WTC11 (cell line): ENCODE measurements around the gene TMEM250. TPM values are rescaled to one million over a fixed set of nuclear protein-coding genes. Genes with fewer than 3 reads are reported as not detected.
"Not testable (repeated sequence)": the region's sequence is repeated elsewhere in the genome, so short reads cannot be mapped to it uniquely, and the experiment has no call there.

Source experiments
- ATAC-seq: fragments of 200-7000 bp; cut with Tn5 transposase; 2 replicates; pipeline ENCODE4 v1.10.0; 2021; ENCODE audit warnings: mild to moderate bottlenecking, moderate library complexity
- CTCF ChIA-PET: fragments of 300-600 bp; sonication (Branson Sonifier 250); formaldehyde crosslinking; loops from one replicate; lab custom pipeline; 2021; ENCODE audit warnings: antibody characterized with exemption; lab: Charles Lee
- POLR2A ChIA-PET: fragments of 350-600 bp; sonication (Branson Sonifier 250); formaldehyde crosslinking; loops from one replicate; lab custom pipeline; 2021; ENCODE audit warnings: antibody characterized with exemption; lab: Charles Lee
- DNase-seq: peaks from one replicate; pipeline ENCODE4 v3.0.0; 2021; ENCODE audit warnings: low spot score
- H3K27ac Mint-ChIP-seq: 2 replicates; pipeline ENCODE4 v1.8.0; 2021; ENCODE audit warnings: mixed read lengths
- H3K27me3 Mint-ChIP-seq: 2 replicates; pipeline ENCODE4 v1.8.0; 2021; ENCODE audit warnings: low read depth, mild to moderate bottlenecking, moderate library complexity, mixed read lengths
- H3K36me3 Mint-ChIP-seq: 2 replicates; pipeline ENCODE4 v1.8.0; 2021; ENCODE audit warnings: mixed read lengths
- H3K4me1 Mint-ChIP-seq: 2 replicates; pipeline ENCODE4 v1.8.0; 2022; ENCODE audit warnings: mixed read lengths
- H3K4me3 Mint-ChIP-seq: 2 replicates; pipeline ENCODE4 v1.8.0; 2021; ENCODE audit warnings: mild to moderate bottlenecking, moderate library complexity, mixed read lengths
- H3K9me3 Mint-ChIP-seq: 2 replicates; pipeline ENCODE4 v1.8.0; 2021; ENCODE audit warnings: mixed read lengths
- CBFB ChIP-seq: sonication (generic); formaldehyde crosslinking; IDR thresholded peaks from 2 replicates; pipeline ENCODE4 v1.8.1; 2022; ENCODE audit warnings: mild to moderate bottlenecking, low read depth, missing genetic modification reagents
- CREM ChIP-seq: sonication (generic); formaldehyde crosslinking; IDR thresholded peaks from 2 replicates; pipeline ENCODE4 v1.8.1; 2022; ENCODE audit warnings: mild to moderate bottlenecking, missing genetic modification reagents, moderate library complexity
- ETV6 ChIP-seq: sonication (generic); formaldehyde crosslinking; IDR thresholded peaks from 2 replicates; pipeline ENCODE4 v1.8.1; 2022; ENCODE audit warnings: mild to moderate bottlenecking, missing genetic modification reagents
- FOXJ3 ChIP-seq: sonication (generic); formaldehyde crosslinking; IDR thresholded peaks from 2 replicates; pipeline ENCODE4 v1.9.0; 2021; ENCODE audit warnings: missing genetic modification reagents, mild to moderate bottlenecking, borderline replicate concordance
- FOXK1 ChIP-seq: sonication (generic); formaldehyde crosslinking; IDR thresholded peaks from 2 replicates; pipeline ENCODE4 v1.8.0; 2022; ENCODE audit warnings: mild to moderate bottlenecking, moderate library complexity, missing genetic modification reagents
- GRHL2 ChIP-seq: fragments of 250-450 bp; sonication (Bioruptor Pico); IDR thresholded peaks from 2 replicates; pipeline ENCODE4 v1.8.0; 2022; ENCODE audit warnings: mild to moderate bottlenecking, moderate library complexity; ENCODE audit not compliant: insufficient replicate concordance, severe bottlenecking
- GTF2I ChIP-seq: fragments of 250-450 bp; sonication (Bioruptor Pico); conservative IDR thresholded peaks from 2 replicates; pipeline ENCODE4 v1.4.0; 2021; ENCODE audit warnings: mild to moderate bottlenecking
- NFYB ChIP-seq: sonication (generic); formaldehyde crosslinking; conservative IDR thresholded peaks from 2 replicates; pipeline ENCODE4 v1.8.0; 2022; ENCODE audit warnings: low read depth, missing genetic modification reagents
- NR3C1 ChIP-seq: sonication (generic); formaldehyde crosslinking; conservative IDR thresholded peaks from 2 replicates; pipeline ENCODE4 v1.8.1; 2023; ENCODE audit warnings: low read depth, mild to moderate bottlenecking, missing genetic modification reagents
- SP1 ChIP-seq: sonication (generic); formaldehyde crosslinking; conservative IDR thresholded peaks from 2 replicates; pipeline ENCODE4 v1.8.1; 2022; ENCODE audit warnings: missing genetic modification reagents
- ZNF138 ChIP-seq: sonication (generic); formaldehyde crosslinking; conservative IDR thresholded peaks from 2 replicates; pipeline ENCODE4 v1.8.1; 2022; ENCODE audit warnings: mild to moderate bottlenecking, moderate library complexity, missing genetic modification reagents
- ZNF219 ChIP-seq: sonication (generic); formaldehyde crosslinking; IDR thresholded peaks from 2 replicates; pipeline ENCODE4 v1.8.0; 2023; ENCODE audit warnings: missing genetic modification reagents, mild to moderate bottlenecking, borderline replicate concordance
- ZNF416 ChIP-seq: fragments of 250-450 bp; sonication (Bioruptor Pico); IDR thresholded peaks from 2 replicates; pipeline ENCODE4 v1.9.0; 2021; ENCODE audit warnings: mild to moderate bottlenecking, inconsistent platforms
- total RNA-seq: library from RNA; stranded (reverse); gene quantifications from 3 replicates; pipeline ENCODE4 v1.2.3, GENCODE V29; 2021
- TF ChIP-seq, protein P1 (sequence below): fragments of 250-450 bp; sonication (Bioruptor Pico); IDR thresholded peaks from 2 replicates; pipeline ENCODE4 v1.9.0; 2021; ENCODE audit warnings: mild to moderate bottlenecking
- TF ChIP-seq, protein P2 (sequence below): sonication (generic); formaldehyde crosslinking; IDR thresholded peaks from 2 replicates; pipeline ENCODE4 v1.8.0; 2022; ENCODE audit warnings: mild to moderate bottlenecking, missing genetic modification reagents
- TF ChIP-seq, protein P3 (sequence below): fragments of 200-600 bp; IDR thresholded peaks from 2 replicates; pipeline ENCODE4 v1.8.0; 2022; ENCODE audit warnings: antibody characterized with exemption
- TF ChIP-seq, protein P4 (sequence below): sonication (generic); formaldehyde crosslinking; IDR thresholded peaks from 2 replicates; pipeline ENCODE4 v1.8.1; 2023; ENCODE audit warnings: mild to moderate bottlenecking, moderate library complexity, missing genetic modification reagents

The TMEM250 gene
- total RNA-seq, 1 experiment from 2014 or later = 39.4 TPM

DNA sequence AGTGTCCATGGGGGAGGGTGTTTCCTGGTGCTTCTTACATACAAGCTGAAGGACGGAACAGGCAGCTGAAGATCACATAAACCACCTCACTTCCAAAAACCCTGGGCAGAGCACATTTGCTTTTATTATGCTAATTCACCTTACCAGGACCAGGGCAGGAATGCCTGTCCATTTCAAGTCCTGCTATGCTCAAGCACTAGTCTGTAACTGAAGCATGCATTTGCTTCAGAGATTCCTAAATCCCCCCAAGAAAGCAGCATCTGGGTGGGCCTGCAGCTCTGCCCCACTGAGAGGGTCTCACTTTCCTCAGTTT is 14.2 kb downstream of the TMEM250 start:
- Mint-ChIP-seq H3K4me3 (no peak overlapping the region), H3K27ac (no peak overlapping the region), H3K9me3 (no peaks in the 10 kb centered on the region), H3K36me3 (no peaks in the 10 kb centered on the region), H3K27me3 (no peaks in the 10 kb centered on the region; the same call in 1 of the 2 replicates), H3K4me1 (peaks cover 59% of the 10 kb centered on the region)
- DNase-seq (no peak), ATAC-seq (peak; percentile 3)
- ChIA-PET POLR2A (interaction anchor here (0.6 kb wide), 1 partner anchor 9 kb away, joined by 3 read pairs; the partner anchor contains the start of gene NACC2), CTCF (interaction anchor here (0.7 to 1.9 kb wide), 5 partner anchors 9 to 235 kb away, joined by 3 to 11 read pairs (median 4); partner anchors contain the start of gene NACC2)
- TF ChIP-seq ZNF416 = no peak
- TF ChIP-seq FOXK1 (CRISPR knock-in tag) = no peak

DNA sequence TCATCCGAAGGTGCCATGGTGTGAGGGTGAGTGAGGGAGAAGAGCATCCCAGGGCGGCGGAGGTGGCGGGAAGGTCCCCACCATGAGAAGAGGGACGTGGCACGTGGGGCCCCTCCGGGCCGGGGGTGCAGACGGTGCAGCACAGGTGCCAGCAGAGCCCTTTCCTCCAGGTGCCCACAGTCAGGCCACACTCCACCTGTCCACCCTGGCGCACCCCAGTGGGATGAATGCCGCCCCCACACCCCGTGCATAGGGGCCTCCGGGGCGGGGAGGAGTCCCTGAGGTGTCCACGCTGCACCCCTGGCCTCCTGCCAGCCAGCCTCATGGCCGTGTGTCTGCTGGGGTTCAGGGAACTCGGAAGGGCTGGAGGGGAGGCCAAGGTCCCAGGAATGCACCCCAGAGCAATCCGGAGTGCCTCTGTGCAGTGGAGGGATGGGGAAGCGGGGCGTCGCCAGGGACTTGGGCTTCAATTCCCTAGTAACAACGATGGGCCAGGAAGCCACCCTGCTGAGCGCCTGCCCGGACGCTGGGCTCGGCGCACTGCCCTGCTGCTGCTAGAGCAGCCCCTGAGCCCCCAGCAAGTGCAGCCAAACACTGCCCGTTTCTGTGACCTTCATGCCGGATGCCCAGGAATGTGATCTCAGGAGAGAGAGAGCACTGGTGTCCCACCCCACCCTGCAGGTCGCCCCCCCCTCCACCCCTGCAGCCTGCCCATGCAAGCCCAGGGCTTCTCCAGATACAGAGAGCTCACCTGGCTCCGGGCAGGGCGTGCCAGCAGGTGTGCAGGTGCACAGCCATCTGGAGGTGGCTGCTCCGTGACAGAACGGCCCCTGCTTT is 14.8 kb downstream of the TMEM250 start:
- TF ChIP-seq, protein P1, sequence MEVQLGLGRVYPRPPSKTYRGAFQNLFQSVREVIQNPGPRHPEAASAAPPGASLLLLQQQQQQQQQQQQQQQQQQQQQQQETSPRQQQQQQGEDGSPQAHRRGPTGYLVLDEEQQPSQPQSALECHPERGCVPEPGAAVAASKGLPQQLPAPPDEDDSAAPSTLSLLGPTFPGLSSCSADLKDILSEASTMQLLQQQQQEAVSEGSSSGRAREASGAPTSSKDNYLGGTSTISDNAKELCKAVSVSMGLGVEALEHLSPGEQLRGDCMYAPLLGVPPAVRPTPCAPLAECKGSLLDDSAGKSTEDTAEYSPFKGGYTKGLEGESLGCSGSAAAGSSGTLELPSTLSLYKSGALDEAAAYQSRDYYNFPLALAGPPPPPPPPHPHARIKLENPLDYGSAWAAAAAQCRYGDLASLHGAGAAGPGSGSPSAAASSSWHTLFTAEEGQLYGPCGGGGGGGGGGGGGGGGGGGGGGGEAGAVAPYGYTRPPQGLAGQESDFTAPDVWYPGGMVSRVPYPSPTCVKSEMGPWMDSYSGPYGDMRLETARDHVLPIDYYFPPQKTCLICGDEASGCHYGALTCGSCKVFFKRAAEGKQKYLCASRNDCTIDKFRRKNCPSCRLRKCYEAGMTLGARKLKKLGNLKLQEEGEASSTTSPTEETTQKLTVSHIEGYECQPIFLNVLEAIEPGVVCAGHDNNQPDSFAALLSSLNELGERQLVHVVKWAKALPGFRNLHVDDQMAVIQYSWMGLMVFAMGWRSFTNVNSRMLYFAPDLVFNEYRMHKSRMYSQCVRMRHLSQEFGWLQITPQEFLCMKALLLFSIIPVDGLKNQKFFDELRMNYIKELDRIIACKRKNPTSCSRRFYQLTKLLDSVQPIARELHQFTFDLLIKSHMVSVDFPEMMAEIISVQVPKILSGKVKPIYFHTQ = no peak
- TF ChIP-seq, protein P2, sequence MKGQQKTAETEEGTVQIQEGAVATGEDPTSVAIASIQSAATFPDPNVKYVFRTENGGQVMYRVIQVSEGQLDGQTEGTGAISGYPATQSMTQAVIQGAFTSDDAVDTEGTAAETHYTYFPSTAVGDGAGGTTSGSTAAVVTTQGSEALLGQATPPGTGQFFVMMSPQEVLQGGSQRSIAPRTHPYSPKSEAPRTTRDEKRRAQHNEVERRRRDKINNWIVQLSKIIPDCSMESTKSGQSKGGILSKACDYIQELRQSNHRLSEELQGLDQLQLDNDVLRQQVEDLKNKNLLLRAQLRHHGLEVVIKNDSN (CRISPR knock-in tag) = no peak
- TF ChIP-seq FOXJ3 (CRISPR knock-in tag) (no peak), CREM (CRISPR knock-in tag) (no peak), ZNF219 (CRISPR knock-in tag) (no peak), GTF2I (CRISPR knock-in tag) (no peak), SP1 (CRISPR knock-in tag) (0 out of 2 replicates have a peak, but pooled peaks have one; percentile 24), CBFB (no peak), NR3C1 (CRISPR knock-in tag) (0 out of 2 replicates have a peak, but pooled peaks have one; percentile 24), GRHL2 (CRISPR knock-in tag) (no peak), ETV6 (no peak), NFYB (no peak), ZNF138 (no peak)
- TF ChIP-seq, protein P3, sequence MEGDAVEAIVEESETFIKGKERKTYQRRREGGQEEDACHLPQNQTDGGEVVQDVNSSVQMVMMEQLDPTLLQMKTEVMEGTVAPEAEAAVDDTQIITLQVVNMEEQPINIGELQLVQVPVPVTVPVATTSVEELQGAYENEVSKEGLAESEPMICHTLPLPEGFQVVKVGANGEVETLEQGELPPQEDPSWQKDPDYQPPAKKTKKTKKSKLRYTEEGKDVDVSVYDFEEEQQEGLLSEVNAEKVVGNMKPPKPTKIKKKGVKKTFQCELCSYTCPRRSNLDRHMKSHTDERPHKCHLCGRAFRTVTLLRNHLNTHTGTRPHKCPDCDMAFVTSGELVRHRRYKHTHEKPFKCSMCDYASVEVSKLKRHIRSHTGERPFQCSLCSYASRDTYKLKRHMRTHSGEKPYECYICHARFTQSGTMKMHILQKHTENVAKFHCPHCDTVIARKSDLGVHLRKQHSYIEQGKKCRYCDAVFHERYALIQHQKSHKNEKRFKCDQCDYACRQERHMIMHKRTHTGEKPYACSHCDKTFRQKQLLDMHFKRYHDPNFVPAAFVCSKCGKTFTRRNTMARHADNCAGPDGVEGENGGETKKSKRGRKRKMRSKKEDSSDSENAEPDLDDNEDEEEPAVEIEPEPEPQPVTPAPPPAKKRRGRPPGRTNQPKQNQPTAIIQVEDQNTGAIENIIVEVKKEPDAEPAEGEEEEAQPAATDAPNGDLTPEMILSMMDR = no peak
- TF ChIP-seq, protein P4, sequence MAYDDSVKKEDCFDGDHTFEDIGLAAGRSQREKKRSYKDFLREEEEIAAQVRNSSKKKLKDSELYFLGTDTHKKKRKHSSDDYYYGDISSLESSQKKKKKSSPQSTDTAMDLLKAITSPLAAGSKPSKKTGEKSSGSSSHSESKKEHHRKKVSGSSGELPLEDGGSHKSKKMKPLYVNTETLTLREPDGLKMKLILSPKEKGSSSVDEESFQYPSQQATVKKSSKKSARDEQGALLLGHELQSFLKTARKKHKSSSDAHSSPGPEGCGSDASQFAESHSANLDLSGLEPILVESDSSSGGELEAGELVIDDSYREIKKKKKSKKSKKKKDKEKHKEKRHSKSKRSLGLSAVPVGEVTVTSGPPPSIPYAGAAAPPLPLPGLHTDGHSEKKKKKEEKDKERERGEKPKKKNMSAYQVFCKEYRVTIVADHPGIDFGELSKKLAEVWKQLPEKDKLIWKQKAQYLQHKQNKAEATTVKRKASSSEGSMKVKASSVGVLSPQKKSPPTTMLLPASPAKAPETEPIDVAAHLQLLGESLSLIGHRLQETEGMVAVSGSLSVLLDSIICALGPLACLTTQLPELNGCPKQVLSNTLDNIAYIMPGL (CRISPR knock-in tag) = no peak
- ATAC-seq (peak; percentile 25), DNase-seq (peak; percentile 62)
- ChIA-PET POLR2A (interaction anchor here (0.6 kb wide), 1 partner anchor 9 kb away, joined by 3 read pairs; the partner anchor contains the start of gene NACC2), CTCF (interaction anchor here (0.7 to 1.9 kb wide), 5 partner anchors 8 to 236 kb away, joined by 3 to 11 read pairs (median 4); partner anchors contain the start of gene NACC2)
- H3K36me3 Mint-ChIP-seq = no peaks in the 10 kb centered on the region
- H3K27ac Mint-ChIP-seq = no peak overlapping the region
- no peaks in the 10 kb centered on the region for H3K9me3 Mint-ChIP-seq
- peaks cover 63% of the 10 kb centered on the region for H3K4me1 Mint-ChIP-seq
- H3K4me3 Mint-ChIP-seq = no peak overlapping the region
- H3K27me3 Mint-ChIP-seq = peaks cover 3% of the 10 kb centered on the region

DNA sequence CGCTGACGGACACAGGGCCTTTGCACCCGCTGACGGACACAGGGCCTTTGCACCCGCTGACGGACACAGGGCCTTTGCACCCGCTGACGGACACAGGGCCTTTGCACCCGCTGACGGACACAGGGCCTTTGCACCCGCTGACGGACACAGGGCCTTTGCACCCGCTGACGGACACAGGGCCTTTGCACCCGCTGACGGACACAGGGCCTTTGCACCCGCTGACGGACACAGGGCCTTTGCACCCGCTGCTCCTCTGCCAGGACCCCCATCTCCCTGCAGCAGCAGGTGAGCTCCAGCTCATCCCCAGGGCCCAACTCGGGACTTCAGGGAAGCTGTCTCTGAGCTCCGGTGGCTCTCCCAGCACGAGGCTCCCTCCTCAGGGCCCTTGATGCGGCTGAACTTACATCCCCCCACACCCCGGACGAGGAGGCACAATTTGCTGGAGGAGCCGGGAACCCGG is 17.0 kb downstream of the TMEM250 start:
- not testable (repeated sequence) for H3K36me3 Mint-ChIP-seq, H3K27ac Mint-ChIP-seq, H3K4me3 Mint-ChIP-seq, H3K9me3 Mint-ChIP-seq, ATAC-seq, DNase-seq
- POLR2A ChIA-PET = interaction anchor here (1.2 kb wide), 1 partner anchor 174 kb away, joined by 3 read pairs; no protein-coding TSS in a partner anchor
- H3K4me1 Mint-ChIP-seq = peaks cover 49% of the 10 kb centered on the region
- peaks cover 16% of the 10 kb centered on the region for H3K27me3 Mint-ChIP-seq
- CTCF ChIA-PET = interaction anchor here (0.6 to 1.3 kb wide), 2 partner anchors 16 to 554 kb away, joined by 3 to 5 read pairs; no protein-coding TSS in a partner anchor
